Measurements from ENCODE around the gene L1CAM. TPM values are rescaled to one million over a fixed set of nuclear protein-coding genes. Genes with fewer than 3 reads are reported as not detected.
A peak's percentile ranks its signal among the peaks of the same experiment; 100 is the strongest.

L1CAM gene
- total and polyA plus RNA-seq, 9 of the 15 experiments (the other 6 are each of a cell fraction or from before 2014, with no cell fraction given) = 0.09 to 0.86 (median 0.26) TPM; not detected in 3

GRCh38 chrX:153875391-153876111 is 10.4 kb downstream of the L1CAM start (continued):
- TF ChIP-seq E2F8 (IDR thresholded peaks at IDR 0.05; ENCODE audit: low read depth, partially characterized antibody) (no peak), PCBP2 (IDR thresholded peaks at IDR 0.05; ENCODE audit: low read depth, low read length, poor library complexity, severe bottlenecking) (no peak), GTF2F1 (IDR thresholded peaks at IDR 0.05; ENCODE audit: low read depth, low read length) (no peak), KDM2B (CRISPR knock-in tag; IDR thresholded peaks at IDR 0.05) (no peak), PHF20 (IDR thresholded peaks at IDR 0.05; ENCODE audit: partially characterized antibody) (no peak), ZNF24 (IDR thresholded peaks at IDR 0.05) (peak; percentile 54; the same call in 1 of the 2 replicates), KHSRP (IDR thresholded peaks at IDR 0.05) (no peak), ZNF696 (CRISPR knock-in tag; conservative IDR thresholded peaks at IDR 0.05) (no peak), ZNF224 (CRISPR knock-in tag; IDR thresholded peaks at IDR 0.05) (peak; percentile 98), ZNF583 (CRISPR knock-in tag; IDR thresholded peaks at IDR 0.05) (0 out of 2 replicates have a peak, but pooled peaks have one; percentile 66), HDAC8 (tag; IDR thresholded peaks at IDR 0.05) (no peak), RNF2 (IDR thresholded peaks at IDR 0.05) (no peak), CREB1 (IDR thresholded peaks at IDR 0.05) (no peak), CREB1 (CRISPR knock-in tag; IDR thresholded peaks at IDR 0.05) (peak; percentile 87), NFIC (IDR thresholded peaks at IDR 0.05) (no peak), ZBTB49 (CRISPR knock-in tag; IDR thresholded peaks at IDR 0.05; ENCODE audit: borderline replicate concordance) (peak; percentile 98), SIN3A (IDR thresholded peaks at IDR 0.05; ENCODE audit: borderline replicate concordance in 2 of 2, control insufficient read depth in 1 of 2, low read depth in 2 of 2, low read length in 2 of 2) (peak; percentile 100), ZNF41 (CRISPR knock-in tag; conservative IDR thresholded peaks at IDR 0.05) (no peak), ZBTB5 (IDR thresholded peaks at IDR 0.05) (no peak), NR2C2 (CRISPR knock-in tag; IDR thresholded peaks at IDR 0.05) (peak; percentile 94), NR2C2 (tag; IDR thresholded peaks at IDR 0.05) (no peak), ESRRB (CRISPR knock-in tag; IDR thresholded peaks at IDR 0.05; ENCODE audit: borderline replicate concordance) (no peak), NR2C1 (IDR thresholded peaks at IDR 0.05) (no peak), NR2C1 (tag; IDR thresholded peaks at IDR 0.05) (no peak)

Data from K562 (cell line).